Bronchial epithelial cell (primary cell): ENCODE results near the gene PRH1. TPM values are rescaled to one million over a fixed set of nuclear protein-coding genes. Genes with fewer than 3 reads are reported as not detected.
A peak's percentile ranks its signal among the peaks of the same experiment; 100 is the strongest.

Experiments used
- DNase-seq: peaks from one replicate; pipeline ENCODE4 v3.0.0-alpha.2; 2010; ENCODE audit warnings: low read depth
- FAIRE-seq: peaks from 2 replicates; lab custom pipeline; 2011; peaks lifted over from hg19 to GRCh38; lab: Jason Lieb, UNC
- H3K27me3 ChIP-seq: 2 replicates; pipeline ENCODE4 v1.5.1; 2011; ENCODE audit warnings: low read length; ENCODE audit not compliant: control insufficient read depth, insufficient read depth
- H3K36me3 ChIP-seq: 2 replicates; pipeline ENCODE4 v1.5.1; 2011; ENCODE audit warnings: low read length; ENCODE audit not compliant: control insufficient read depth, insufficient read depth
- H3K4me3 ChIP-seq: 2 replicates; pipeline ENCODE4 v1.5.1; 2011; ENCODE audit warnings: mild to moderate bottlenecking, low read depth, low read length, control low read depth
- CTCF ChIP-seq: IDR thresholded peaks from 2 replicates; pipeline ENCODE4 v1.5.1; 2011; ENCODE audit warnings: mild to moderate bottlenecking, moderate library complexity, low read length, control low read depth, inconsistent platforms; ENCODE audit not compliant: insufficient read depth, severe bottlenecking
- total RNA-seq: library from RNA; depleted of rRNA; stranded (reverse); fragments of >200 nt; gene quantifications from 2 replicates; pipeline ENCODE4 v1.2.1, GENCODE V29; 2014

Gene PRH1
- 13.3 and 13.7 TPM in 2 replicates for total RNA-seq

DNA sequence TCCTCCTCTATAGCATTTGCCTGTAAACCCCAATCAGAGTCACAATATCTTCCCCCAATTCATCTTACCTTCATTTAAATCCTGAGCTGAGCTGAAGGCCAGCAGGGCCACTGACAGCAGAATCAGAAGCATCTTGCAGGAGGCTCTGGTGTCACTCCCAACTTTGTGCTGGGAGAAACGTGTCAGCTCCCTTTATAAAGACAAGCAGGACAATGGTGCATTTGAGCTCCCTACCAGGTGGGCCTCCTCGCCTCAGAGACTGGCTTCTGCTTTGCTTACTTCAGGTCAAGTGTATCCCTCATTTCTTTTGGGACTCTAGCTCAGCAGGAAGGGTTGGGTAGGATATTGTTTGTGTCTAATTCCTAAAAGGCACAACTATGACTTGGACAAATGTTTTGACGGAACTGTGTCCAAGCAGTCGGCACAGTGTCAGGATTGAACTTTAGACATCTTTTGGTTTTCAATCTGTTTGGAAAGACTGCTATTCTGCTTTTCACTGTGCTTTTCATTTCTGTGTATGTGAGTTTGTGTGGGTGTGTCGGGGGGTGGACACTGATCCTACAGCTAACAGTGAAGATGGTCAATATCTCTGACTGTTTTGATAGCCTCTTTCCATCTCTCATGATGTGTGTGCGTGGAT lies at the start of gene PRH1:
PRH1 (minus strand) TSS at position 170 of the 640 bp plus-strand sequence; CDS start at position 132, 38 bp downstream.
- no peak for FAIRE-seq
- Histone ChIP-seq H3K36me3 (no peaks in the 10 kb centered on the region), H3K4me3 (no peak within 1 kb of the TSS), H3K27me3 (no peaks in the 10 kb centered on the region)
- DNase-seq, result no peak
- TF ChIP-seq CTCF, result no peak

DNA sequence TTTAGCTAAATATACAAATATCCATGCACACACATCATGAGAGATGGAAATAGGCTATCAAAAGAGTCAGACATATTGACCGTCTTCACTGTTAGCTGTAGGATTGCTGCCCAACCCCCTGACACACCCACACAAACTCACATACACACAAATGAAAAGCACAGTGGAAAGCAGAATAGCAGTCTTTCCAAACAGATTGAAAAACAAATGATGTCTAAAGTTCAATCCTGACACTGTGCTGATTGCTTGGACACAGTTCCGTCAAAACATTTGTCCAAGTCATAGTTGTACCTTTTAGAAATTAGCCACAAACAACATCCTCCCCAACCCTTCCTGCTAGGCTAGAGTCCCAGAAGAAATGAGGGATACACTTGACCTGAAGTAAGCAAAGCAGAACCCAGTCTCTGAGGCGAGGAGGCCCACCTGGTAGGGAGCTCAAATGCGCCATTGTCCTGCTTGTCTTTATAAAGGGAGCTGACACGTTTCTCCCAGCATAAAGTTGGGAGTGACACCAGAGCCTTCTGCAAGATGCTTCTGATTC lies 44.8 kb upstream of the PRH1 start, which contains the start of gene PRH2:
PRH2 (plus strand) TSS at position 491 of the 541 bp plus-strand sequence; CDS start at position 529, 38 bp downstream.
- FAIRE-seq, result peak; percentile 64
- no peaks in the 10 kb centered on the region for H3K36me3 ChIP-seq
- no peak for TF ChIP-seq CTCF
- no peaks in the 10 kb centered on the region for H3K27me3 ChIP-seq
- no peak within 1 kb of the TSS for H3K4me3 ChIP-seq
- no peak for DNase-seq

DNA sequence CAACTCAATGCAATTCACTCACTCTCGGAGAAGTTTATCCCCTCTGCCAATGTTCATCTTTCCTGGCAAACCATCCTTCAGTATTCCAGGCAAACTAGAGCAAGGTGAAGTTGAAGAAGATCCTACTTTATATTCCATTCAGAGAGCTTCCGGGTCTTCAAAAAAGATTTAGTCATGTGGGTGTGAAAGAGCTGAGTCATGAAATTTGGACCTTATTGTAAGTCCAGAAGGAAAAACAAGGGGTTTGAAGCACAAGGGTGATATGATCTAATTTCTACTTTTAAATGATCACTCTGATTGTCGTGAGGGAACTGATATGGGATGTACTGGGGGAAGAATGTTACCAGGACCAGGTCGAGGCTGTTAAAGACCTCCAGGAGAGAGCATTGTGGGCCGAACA lies 42.2 kb upstream of the PRH1 start:
- TF ChIP-seq CTCF, result no peak
- no peak overlapping the region for H3K4me3 ChIP-seq
- FAIRE-seq, result no peak

DNA sequence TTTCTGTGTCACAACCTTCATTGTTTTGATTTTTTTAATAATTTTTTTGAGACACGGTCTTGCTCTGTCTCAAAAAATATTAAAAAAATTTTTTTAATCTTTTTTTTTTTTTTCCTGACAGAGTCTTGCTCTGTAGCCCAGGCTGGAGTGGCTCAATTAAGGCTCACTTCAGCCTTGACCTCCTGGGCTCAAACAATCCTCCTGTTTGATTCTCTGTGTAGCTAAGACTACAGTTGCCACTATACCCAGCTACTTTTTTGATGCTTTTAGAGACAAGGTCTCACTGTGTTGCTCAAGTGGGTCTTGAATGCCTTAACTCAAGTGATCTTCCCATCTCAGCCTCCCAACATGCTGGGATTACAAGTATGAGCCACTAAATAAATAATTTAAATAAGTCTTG lies 35.8 kb upstream of the PRH1 start:
- Histone ChIP-seq H3K36me3 (no peaks in the 10 kb centered on the region), H3K27me3 (no peaks in the 10 kb centered on the region), H3K4me3 (no peak overlapping the region)
- FAIRE-seq (no peak), DNase-seq (no peak)
- no peak for TF ChIP-seq CTCF

More for the DNA sequence above, 42.2 kb upstream of the PRH1 start:
- Histone ChIP-seq H3K27me3 (no peaks in the 10 kb centered on the region), H3K36me3 (no peaks in the 10 kb centered on the region)
- no peak for DNase-seq

DNA sequence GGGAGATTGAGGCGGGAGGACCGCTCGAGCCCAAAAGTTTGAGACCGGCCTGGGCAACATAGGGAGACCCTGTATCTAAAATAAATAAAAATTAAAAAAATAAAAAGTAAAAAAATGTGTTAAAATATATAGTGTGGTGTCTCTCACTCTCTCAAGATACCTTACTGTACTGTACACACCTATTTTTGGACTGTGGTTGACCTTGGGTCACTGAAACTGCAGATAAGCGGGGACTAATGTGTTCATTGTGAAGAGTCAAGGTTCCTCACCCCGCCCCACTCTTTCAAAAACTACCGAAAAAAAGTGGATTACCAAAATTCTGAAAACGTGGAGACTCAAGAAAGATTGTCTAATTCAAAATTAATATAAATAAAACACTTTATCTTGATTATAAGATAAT lies 26.3 kb upstream of the PRH1 start:
- FAIRE-seq, result no peak
- no peak for DNase-seq
- Histone ChIP-seq H3K4me3 (no peak overlapping the region), H3K36me3 (no peaks in the 10 kb centered on the region), H3K27me3 (no peaks in the 10 kb centered on the region)
- no peak for TF ChIP-seq CTCF
